ENCODE measurements around the gene FBXO11. TPM values are rescaled to one million over a fixed set of nuclear protein-coding genes. Genes with fewer than 3 reads are reported as not detected.

The FBXO11 gene
- total RNA-seq, 4 donors from 2014 or later = 19.8 to 80.6 (median 49.8) TPM

DNA sequence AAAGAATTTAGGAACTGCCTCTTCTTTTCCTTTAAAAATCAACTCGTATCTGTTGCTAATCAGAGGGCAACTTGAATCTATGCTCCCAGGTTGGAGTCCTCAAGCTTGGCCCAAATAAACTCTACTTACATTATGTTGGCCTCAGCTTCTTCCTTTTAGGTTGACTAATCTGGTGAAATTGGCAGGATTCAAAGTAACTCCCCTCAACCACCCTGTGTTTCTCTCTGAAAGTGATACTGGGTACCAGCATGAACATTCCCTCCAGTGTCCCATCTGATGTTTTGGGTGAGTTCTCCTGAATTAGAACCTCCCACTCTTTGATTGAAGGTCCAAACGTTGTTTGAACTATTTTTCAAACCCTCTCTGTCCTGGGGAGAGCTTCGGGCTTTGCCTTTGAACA lies 164.7 kb downstream of the FBXO11 start:
- in situ Hi-C loops (cut with MboI; ENCODE audit: low pct_ligation_motif_present in 1 of 4, low pct_unique_long_range_greater_than_20kb in 1 of 4, low sequenced_read_pairs in 3 of 4) (no loop called here), intact Hi-C loops (cut with DNase I; ENCODE audit: low total_unique reads) (no loop called here)
- no peaks in the 10 kb centered on the region for H3K27me3 ChIP-seq
- WGBS, 2 donors (ENCODE audit: low coverage in 1 of 2) = 67 to 69% methylated on average over 3 of the region's 3 CpGs
- H3K9me3 ChIP-seq = no peaks in the 10 kb centered on the region
- TF ChIP-seq POLR2A (IDR thresholded peaks at IDR 0.05) (no peak), EP300 (IDR thresholded peaks at IDR 0.05; ENCODE audit: low read depth) (no peak), POLR2AphosphoS5 (IDR thresholded peaks at IDR 0.05) (no peak)
- TF ChIP-seq, protein P1, sequence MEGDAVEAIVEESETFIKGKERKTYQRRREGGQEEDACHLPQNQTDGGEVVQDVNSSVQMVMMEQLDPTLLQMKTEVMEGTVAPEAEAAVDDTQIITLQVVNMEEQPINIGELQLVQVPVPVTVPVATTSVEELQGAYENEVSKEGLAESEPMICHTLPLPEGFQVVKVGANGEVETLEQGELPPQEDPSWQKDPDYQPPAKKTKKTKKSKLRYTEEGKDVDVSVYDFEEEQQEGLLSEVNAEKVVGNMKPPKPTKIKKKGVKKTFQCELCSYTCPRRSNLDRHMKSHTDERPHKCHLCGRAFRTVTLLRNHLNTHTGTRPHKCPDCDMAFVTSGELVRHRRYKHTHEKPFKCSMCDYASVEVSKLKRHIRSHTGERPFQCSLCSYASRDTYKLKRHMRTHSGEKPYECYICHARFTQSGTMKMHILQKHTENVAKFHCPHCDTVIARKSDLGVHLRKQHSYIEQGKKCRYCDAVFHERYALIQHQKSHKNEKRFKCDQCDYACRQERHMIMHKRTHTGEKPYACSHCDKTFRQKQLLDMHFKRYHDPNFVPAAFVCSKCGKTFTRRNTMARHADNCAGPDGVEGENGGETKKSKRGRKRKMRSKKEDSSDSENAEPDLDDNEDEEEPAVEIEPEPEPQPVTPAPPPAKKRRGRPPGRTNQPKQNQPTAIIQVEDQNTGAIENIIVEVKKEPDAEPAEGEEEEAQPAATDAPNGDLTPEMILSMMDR (IDR thresholded peaks at IDR 0.05) = no peak
- H3K27ac ChIP-seq = no peak overlapping the region
- H3K4me1 ChIP-seq = no peaks in the 10 kb centered on the region
- H3K4me3 ChIP-seq = no peak overlapping the region
- H3K36me3 ChIP-seq = no peaks in the 10 kb centered on the region
- no peak for DNase-seq

DNA sequence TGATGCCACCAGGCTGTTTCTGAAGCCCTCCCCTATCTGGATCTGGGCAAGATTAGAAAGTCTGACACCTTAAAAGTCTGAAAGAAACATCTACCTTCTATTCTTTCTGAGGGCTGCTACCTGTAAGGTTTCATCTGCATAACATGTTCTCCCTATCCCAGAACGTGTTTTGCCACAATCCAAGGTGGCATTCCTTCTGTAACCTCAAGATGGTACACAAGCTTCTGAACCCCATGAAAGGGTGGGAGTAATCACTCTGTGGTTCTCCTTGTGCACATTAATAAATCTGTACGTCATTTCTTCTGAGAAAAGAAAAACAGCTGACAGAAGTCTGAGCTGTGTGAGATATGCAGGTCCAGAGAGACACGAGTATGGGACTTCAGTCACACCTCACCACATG lies 165.2 kb downstream of the FBXO11 start:
- H3K9me3 ChIP-seq = no peaks in the 10 kb centered on the region
- no peak for DNase-seq
- no peak overlapping the region for H3K4me3 ChIP-seq
- H3K36me3 ChIP-seq = no peaks in the 10 kb centered on the region
- TF ChIP-seq EP300 (IDR thresholded peaks at IDR 0.05; ENCODE audit: low read depth) = no peak
- TF ChIP-seq, protein P1 (IDR thresholded peaks at IDR 0.05) = no peak
- TF ChIP-seq POLR2AphosphoS5 (IDR thresholded peaks at IDR 0.05) = no peak
- no peak for TF ChIP-seq POLR2A (IDR thresholded peaks at IDR 0.05)
- H3K4me1 ChIP-seq = no peaks in the 10 kb centered on the region
- no peak overlapping the region for H3K27ac ChIP-seq
- intact Hi-C loops (cut with DNase I; ENCODE audit: low total_unique reads) (no loop called here), in situ Hi-C loops (cut with MboI; ENCODE audit: low pct_ligation_motif_present in 1 of 4, low pct_unique_long_range_greater_than_20kb in 1 of 4, low sequenced_read_pairs in 3 of 4) (no loop called here)
- WGBS, 2 donors (ENCODE audit: low coverage in 1 of 2) = 78% methylated on average over 3 of the region's 3 CpGs; no CpG with 5 or more reads in 1 of the 2 donors
- H3K27me3 ChIP-seq = no peaks in the 10 kb centered on the region

Small RNA genes lying within 50 kb of the gene (small RNA-seq; reads per million reads assigned to genes)
- gene RF00026 (0 reads per million in 4 donors), gene RPL36AP15 (0 reads per million in 4 donors)

Other genes starting within 250 kb of the FBXO11 start
- gene MSH6, start 123.4 kb downstream of the FBXO11 start, total RNA-seq = 10 to 100 TPM; 15.9 to 21.9 (median 17.2) TPM

All from transverse colon (tissue), 4 donors.